SK-MEL-5 (cell line): ENCODE data around the gene FYB2. TPM values are rescaled to one million over a fixed set of nuclear protein-coding genes. Genes with fewer than 3 reads are reported as not detected.

Source experiments
- DNase-seq: peaks from one replicate; pipeline ENCODE4 v3.0.0-alpha.2; 2016; ENCODE audit warnings: low read depth, low spot score
- in situ Hi-C: cut with HindIII; loops from 2 replicates; pipeline ENCODE4 v1.10.0; 2016; ENCODE audit warnings: low sequenced_read_pairs, high pct_unique_total_duplicates, low pct_unique_long_range_greater_than_20kb
- total RNA-seq: library from RNA; depleted of rRNA; stranded (reverse); fragments of >200 nt; shearing (Covaris generic); gene quantifications from 2 replicates; pipeline ENCODE4 v1.2.3, GENCODE V29; 2014

FYB2 gene
- total RNA-seq, 1 experiment from 2014 or later = not detected

DNA sequence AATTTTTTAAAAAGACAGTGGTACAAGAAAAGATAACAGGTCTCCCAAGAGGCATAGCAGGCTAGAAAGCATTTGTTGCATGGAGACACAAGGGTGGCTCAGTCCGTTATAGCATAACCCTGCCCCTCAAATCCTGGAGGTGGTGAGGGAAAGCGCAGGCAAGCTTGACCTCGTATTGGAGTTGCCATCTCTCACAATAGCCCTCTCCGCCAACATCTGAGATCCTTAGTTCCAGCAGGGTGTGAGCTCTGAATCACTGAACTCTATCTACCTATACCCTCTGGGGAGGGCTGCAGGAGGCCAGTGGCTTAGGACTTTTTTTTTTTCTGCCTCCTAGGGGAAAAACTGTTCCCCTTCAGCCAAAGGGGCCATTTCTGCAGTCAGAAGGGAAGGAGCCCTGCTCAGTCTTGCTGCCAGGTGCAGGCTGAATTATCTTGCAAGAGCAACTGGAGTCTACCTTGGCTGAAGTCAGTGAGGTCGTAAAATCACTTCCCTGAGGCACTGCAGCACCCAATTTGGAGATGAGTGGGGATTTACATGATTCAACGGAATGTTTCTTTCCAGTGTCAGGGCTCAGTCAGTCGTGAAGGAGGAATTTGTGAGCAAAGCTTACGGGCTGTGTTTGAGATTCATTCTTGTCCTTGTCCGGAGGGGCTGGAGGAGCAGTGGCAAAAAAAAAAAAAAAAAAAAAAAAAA lies 18.2 kb upstream of the FYB2 start:
- no peak for DNase-seq
- in situ Hi-C loops = no loop called here

- in situ Hi-C loops = no loop called here
- no peak for DNase-seq
Measured at GRCh38 chr1:56836359-56836758, 17.2 kb upstream of the FYB2 start.

DNA sequence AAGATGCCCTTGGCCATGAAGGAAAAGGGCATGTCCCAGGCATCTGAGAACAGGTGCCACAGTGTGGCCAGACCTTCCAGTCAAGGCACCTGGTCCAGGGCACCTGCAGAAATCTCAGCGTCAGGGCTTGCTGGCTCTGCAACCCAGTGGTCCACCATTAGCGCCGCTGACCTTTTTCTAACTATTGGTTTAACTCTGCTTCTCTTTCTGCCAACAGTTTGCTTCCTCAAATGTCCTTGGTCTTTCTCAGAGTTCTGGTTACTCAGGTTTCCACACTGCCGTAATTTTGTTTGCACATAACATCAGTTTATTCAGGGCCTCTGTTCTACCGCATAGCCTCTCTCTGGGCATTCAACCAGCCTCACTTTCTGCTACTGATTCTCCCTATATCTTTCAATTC lies 16.5 kb upstream of the FYB2 start:
- in situ Hi-C loops = no loop called here
- no peak for DNase-seq

- in situ Hi-C loops = no loop called here
- no peak for DNase-seq
Measured at GRCh38 chr1:56834137-56834900, 15.1 kb upstream of the FYB2 start.

DNA sequence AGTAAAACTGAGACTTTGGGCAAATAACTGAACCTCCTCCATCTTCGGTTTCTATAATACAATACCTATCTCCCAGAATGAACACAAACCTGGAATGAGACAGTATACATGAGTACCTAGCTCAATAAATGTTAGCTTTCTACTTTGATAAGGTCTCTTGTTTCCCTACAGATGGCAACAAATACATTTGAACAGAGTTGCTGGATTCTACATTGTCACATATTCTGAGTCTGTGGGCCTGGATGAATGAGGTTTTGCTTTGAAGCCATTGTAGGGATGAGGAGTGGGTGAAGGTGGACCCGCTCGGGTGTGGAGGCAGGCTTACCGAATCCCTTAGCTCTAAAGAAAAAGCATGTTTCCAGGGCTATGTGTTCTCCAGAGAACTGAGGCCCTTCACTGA lies 13.9 kb upstream of the FYB2 start:
- in situ Hi-C loops = no loop called here
- no peak for DNase-seq

DNA sequence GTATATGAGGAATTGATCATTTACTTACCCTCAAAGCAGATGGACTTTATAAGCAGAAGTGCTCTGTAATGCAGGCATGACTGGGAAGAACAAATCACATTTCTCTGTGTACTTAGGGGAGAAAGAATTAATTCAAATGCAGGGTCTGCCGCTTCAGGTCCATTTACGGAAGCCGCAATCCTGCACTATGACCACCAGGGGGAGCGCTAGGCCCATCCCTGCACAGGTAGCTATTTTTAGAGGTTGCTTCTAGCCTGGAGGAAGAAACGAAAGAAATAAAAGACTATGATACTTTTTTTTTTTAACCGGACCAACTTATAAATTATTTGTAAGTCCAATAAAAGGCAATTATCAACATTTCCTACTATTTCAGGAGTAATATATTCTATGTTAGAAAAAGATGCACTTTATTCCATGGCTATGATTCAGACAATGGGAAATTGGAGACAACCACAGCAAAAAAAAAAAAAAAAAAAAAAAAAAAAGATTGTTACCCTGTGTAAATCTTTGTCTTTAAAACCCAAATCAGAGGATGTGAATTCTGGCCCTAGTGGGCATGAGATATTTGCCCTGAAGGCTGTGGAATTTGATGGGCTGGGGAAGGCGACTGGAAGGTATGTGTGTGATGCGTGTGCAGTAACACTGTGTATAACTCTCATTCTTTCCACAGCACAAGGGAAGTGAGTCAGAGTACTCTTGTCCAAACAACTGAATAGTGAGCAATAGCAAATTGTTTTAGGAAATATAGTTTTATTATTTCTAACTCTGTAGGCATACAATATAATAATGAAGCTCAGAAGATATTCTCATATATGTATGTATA lies 12.9 kb upstream of the FYB2 start:
- DNase-seq = peak; percentile 73

DNA sequence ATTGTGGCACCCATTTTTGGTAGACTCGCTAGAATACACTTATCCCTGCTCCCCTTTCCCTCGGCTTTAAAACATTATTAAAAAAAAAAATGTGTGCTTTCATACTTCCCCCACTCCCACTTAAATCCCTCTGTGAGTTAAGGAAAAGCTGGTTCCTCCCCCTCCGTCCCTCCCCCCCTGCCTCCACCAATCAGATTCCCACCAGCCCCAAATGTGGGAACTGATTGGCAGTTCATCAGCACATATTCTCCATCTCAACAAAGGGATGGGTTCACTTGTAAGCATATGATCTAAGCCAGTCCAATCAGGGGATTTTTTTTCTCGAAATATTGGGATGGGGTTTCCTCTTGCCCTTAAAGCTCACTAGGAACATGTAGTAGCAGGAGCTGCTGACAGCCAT lies 10.8 kb upstream of the FYB2 start:
- in situ Hi-C loops = no loop called here
- peak; percentile 21 for DNase-seq

More for the DNA sequence above, 12.9 kb upstream of the FYB2 start:
- in situ Hi-C loops = no loop called here

- in situ Hi-C loops = no loop called here
- no peak for DNase-seq
Measured at GRCh38 chr1:56827711-56828110, 8.5 kb upstream of the FYB2 start.

- in situ Hi-C loops = no loop called here
- no peak for DNase-seq
Measured at GRCh38 chr1:56825436-56825835, 6.2 kb upstream of the FYB2 start.

GRCh38 chr1:56824938-56825337 lies 5.7 kb upstream of the FYB2 start:
- DNase-seq = no peak
- in situ Hi-C loops = no loop called here

DNA sequence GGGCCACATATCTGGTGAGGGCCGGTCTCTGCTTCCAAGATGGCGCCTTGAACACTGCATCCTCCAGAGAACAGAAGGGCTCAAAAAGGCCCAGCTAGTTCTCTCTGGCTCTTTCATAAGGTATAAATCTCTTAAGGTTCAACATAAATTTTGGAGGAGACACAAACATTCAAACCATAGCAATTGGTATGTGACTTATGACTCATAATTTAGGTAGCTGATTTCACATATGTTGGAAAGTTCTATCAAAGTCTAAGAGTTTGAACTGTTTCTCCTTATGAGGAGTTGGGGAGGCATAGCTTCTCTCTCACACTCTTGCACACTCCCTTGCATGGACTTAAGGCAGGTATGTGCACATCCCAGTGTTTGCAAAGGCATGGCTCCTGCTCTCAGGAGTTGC lies 5.1 kb upstream of the FYB2 start:
- no peak for DNase-seq
- in situ Hi-C loops = no loop called here

DNA sequence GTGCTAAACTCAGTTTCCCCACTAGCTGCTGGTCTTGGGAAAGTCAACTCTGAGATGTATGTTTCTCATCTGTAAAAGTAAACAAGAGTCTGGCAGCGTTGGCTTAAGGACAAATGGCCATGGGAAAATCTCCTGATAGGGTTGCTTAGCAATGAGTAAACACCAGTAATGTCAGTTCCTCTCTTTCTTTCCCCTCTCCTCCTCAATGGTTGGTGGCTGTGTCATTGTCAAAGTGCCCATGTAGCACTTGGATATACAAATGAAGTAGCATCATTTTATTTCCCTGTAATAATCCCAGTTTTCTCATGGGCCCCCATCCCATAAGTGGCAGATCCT lies 2.2 kb upstream of the FYB2 start:
- in situ Hi-C loops = no loop called here

DNA sequence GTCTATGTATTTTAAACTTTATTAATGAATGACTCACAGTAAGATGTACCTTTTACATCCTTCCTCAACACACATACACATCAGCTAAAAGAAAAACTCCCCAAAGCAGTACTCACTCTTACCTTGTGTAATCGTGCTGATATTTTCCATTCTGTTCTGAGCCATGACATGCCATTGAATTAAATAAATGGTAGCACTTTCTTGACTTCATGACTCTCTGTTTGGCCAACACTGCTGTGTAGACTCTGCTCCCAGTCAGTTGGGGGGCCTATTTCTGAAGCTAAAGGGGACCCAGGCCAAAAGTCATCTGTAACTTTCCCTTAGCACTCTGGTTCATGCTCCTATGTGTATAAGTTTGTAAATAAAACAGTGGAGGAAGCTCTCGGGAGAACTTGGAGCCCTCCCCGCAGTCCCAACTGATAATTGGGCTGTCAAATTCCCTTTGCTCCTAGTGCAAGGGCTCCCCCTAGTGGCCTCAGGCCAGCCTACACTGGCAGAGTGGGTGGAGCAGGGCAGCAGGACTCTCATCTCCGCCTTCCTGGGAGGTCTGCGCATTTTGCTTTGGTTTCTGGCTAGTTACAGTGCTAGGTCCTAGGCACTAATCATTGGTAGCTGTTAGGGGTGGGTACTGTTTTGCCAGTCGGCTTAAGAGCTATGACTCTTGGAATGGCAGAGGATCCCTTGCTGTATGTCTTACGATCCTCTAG lies 1.7 kb upstream of the FYB2 start:
- in situ Hi-C loops = no loop called here
- DNase-seq = peak; percentile 79

More for the DNA sequence above, 2.2 kb upstream of the FYB2 start:
- no peak for DNase-seq

GRCh38 chr1:56817716-56818463 lies 1.3 kb downstream of the FYB2 start:
- no peak for DNase-seq
- in situ Hi-C loops = no loop called here

GRCh38 chr1:56816909-56817308 lies 2.3 kb downstream of the FYB2 start:
- in situ Hi-C loops = no loop called here

GRCh38 chr1:56816264-56816663 lies 2.9 kb downstream of the FYB2 start:
- DNase-seq = no peak
- in situ Hi-C loops = no loop called here

More at GRCh38 chr1:56816909-56817308, 2.3 kb downstream of the FYB2 start:
- DNase-seq = no peak

DNA sequence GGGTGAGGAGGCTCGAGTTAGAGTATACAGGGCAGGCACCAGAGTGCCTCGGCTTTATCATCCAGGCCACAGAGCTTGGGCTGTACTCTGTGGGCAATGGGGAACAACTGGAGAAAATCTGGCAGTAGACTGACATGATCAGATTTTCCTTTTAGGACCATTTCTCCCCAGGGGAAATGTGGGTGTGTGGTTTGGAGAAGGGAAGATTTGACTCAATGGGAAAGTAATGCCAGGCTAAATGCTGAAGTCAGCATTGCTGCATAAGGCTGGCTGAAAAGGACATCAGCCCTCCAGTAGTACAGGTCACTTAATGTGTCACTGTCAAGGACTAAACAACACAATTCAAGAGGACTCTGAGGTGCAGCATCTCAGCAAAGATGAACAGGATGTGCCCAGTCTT lies 5.0 kb downstream of the FYB2 start:
- in situ Hi-C loops = no loop called here
- no peak for DNase-seq
